Stimulated activated CD8-positive, alpha-beta memory T cell treated with anti-CD3 and anti-CD28 coated beads, Interleukin-15, amount 100 ng/mL, for 4 hours (primary cell): ENCODE results near the gene ANKS4B.
"Not testable (repeated sequence)": the region's sequence is repeated elsewhere in the genome, so short reads cannot be mapped to it uniquely, and the experiment has no call there.

ENCODE experiments used
- DNase-seq, 2 donors: peaks; one replicate each; pipeline ENCODE4 v3.0.0-alpha.2; 2020; ENCODE audit warnings: low read depth in 2 of 2

The ANKS4B gene, protein sequence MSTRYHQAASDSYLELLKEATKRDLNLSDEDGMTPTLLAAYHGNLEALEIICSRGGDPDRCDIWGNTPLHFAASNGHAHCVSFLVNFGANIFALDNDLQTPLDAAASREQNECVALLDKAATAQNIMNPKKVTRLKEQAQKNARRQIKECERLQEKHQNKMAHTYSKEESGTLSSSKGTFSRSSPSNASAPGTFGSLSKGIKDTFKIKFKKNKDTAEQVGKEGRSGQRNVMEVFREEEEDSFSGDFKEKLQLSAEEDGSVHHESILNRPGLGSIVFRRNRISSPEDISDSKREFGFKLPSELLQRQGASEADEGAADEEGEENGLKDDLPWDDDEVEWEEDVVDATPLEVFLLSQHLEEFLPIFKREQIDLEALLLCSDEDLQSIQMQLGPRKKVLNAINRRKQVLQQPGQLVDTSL

DNA sequence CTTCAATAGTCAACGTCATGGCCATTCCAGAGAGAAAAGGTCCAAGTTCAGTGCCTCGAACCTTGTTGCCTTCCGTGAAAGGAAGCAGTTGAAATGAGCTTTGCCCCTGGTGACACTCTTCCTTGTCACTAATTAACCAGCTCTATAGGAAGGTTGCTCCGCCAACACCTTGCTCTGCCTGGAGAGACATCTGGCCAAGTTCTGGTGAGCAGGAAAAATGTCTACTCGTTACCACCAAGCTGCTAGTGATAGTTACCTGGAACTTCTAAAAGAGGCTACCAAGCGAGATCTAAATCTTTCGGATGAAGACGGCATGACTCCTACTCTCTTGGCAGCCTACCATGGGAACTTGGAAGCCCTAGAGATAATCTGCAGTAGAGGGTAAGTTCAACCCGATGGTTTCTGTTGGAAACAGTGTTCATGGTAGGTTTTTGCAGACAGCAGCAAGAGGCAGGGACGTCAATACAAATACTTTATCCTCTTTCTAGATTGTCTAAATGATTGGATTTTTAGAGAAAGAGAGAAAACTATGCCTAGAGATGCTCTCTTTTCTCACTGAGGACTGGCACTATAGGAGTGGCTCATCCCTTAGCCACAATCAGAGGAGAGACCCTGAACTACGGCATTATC lies at the start of gene ANKS4B:
Gene ANKS4B (plus strand): TSS at position 179 of the 630 bp plus-strand sequence. CDS start 39 bp downstream, at position 218.
- no peak for DNase-seq

DNA sequence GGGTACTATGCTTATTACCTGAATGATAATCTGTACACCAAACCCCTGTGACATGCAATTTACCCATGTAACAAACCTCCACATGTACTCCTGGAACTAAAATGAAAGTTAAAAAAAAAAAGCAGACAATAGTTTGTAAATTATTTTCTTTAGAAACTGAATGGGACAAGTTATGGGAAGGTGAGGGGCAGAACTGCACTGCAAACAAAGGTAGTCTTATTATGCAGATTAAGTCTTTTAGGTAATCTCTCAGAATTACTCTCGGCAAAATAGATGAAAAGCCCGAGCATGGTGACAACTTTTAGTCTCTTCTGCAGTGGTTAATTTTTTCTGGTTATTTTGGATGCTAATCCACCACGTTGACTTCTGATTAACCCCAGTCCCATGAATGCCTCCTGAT lies 49.5 kb upstream of the ANKS4B start:
- no peak for DNase-seq

DNA sequence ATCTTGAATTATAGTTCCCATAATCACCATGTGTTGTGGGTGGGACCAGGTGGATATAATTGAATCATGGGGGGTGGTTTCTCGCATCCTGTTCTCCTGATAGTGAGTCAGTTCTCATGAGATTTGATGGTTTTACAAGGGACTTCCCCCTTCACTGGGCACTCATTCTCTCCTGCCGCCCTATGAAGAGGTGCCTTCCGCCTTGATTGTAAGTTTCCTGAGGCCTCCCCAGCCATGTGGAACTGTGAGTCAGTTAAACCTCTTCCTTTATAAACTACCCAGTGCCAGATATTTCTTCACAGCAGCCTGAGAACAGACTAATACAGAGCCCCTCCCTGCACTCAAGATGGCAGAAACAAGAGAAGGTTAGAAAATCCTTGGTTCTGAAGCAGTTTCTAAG lies 48.7 kb upstream of the ANKS4B start:
- no peak for DNase-seq

DNA sequence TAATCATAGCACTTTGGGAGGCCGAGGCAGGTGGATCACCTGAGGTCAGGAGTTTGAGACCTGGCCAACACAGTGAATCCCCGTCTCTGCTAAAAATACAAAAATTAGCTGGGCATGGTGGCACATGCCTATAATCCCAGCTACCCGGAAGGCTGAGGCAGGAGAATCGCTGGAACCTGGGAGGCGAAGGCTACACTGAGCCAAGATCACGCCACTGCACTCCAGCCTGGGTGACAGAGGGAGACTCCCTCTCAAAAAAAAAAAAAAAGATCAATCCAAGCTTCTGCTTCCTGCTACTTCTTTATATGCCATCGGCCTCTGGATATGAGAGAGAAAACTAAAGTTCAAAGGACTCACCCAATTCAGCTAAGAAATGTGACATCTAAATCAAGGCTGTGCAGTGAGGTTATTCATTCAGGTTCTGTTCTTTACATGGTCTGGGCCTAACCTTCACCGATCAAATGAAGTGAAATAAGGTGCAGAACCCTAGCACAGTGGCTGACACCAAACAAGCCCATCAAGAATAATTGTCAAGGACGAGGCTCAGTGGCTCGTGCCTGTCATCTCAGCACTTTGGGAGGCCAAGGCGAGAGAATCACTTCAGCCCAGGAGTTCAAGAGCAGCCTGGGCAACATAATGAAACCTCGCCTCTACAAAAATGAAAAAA lies 47.7 kb upstream of the ANKS4B start:
- DNase-seq: no peak

DNA sequence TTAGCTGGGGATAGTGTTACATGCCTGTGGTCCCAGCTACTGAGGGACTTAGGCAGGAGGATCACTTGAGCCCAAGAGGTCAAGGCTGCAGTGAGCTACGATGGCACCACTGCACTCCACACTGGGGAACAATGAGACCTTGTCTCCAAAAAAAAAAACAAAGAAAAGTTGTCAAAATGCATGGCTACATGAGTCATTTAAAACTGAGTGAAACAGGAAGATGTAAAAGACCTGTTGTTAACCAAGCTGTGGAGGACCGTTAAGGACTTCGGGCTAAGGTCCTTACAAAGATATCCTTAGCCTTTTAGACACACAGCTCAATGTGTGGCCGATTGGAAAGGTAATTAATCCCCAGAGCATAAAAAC lies 47.2 kb upstream of the ANKS4B start:
- no peak for DNase-seq

DNA sequence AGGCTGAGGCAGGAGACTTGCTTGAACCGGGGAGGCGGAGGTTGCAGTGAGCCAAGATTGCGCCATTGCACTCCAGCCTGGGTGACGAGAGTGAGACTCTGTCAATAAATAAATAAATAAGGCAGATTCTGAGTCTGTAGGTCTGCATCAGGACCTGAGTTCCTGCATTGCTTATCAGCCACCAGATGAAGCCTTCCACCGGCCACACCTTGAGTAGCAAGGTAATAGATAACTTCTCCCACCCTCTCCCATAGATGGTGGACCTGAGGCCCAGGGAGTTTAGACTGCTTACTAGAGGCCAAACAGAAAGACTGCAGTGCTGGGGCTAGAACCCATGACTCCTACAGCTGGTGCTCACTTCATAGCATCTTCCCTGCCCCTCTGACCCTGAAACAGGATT lies 44.2 kb upstream of the ANKS4B start:
- DNase-seq: no peak

DNA sequence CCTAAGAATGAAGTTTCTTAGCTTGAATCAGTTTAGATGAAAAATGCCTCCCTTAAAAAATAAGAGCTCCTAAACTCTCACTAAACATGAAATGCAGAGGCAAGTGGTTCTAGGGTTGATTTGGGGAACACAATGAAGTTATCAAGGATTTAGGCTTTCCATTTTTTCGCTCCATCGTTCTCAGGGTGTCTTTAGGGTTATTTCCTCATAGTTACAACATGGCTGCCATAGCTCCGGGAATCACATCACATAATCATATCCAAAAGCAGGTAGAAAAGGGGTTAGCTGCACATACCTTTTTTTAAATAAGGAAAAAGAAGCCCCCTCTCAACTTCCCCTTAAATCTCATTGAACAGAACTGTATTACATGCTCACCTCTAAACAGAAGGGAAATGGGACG lies 43.5 kb upstream of the ANKS4B start:
- no peak for DNase-seq

DNA sequence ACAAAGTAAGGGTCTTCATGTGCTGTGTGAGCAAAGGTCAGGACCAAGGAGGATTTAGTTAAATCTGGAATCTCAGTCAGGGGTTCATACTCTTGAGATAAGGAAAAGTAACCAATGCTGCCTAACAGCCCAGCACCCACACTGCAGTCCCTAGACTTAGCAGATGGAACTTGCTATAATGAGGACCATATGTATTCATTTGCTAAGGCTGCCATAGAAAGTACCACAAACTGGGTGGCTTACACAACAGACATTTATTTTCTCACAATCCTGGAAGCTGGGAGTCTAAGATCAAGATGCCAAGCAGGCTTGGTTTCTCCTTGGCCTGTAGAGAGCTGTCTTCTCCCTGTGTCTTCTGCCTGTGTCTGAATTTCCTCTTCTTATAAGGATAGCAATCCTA lies 42.9 kb upstream of the ANKS4B start:
- no peak for DNase-seq

DNA sequence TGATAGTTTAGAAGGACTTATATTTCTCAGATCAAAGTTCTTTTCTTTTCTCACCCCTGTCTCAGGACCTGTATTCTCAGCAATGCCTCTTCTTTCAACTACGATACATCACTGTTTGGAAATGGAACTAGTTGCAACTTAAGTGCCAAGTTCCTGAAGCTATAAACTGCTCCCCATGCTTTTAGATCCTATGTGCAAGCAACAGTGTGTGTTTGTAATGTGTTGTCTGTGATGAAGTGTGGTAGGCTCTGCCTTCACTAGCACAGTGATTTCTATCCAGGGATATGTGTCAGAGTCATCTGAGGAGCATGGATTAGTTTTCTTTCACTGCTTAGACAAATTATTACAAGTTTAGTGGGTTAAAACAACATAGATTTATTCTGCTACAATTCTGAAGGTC lies 40.5 kb upstream of the ANKS4B start:
- DNase-seq: no peak

DNA sequence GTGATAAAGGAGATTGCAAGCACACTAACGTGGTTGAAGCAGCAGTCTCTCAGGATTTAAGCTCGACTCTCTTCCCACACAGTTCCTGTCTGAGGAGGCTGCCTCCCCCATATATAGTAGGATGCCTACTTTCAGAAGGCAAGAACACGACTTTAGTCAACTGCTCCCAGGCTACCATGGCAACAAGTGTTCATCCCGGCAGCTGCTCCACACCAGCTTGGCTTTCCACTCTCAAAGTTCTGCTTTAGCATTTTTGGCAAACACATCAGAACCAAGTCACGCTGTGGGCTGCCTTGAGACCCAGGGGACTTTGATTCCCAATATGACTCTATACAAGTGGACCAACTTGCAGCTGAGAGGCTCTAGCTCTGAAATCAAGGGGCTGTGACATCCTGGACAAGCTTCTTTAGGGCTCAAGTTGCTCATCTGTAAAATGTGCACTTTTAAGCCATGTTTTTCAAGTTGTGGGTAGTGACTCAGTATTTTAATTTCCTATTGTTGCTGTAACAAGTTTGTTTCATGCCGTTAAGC lies 38.7 kb upstream of the ANKS4B start:
- no peak for DNase-seq

DNA sequence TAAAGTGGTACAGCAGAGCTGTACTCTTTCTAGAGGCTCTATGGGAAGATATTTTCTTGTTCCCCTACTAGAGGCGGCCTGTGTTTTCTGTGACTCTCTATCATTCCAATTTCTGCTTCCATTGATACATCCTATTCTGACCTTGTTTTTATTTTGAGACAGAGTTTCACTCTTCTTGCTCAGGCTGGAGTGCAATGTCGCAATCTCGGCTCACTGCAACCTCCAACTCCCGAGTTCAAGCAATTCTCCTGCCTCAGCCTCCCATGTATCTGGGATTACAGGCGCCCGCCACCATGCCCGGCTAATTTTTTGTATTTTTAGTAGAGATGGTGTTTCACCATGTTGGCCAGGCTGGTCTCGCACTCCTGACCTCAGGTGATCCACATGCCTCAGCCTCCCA lies 38.2 kb upstream of the ANKS4B start:
- not testable (repeated sequence) for DNase-seq

DNA sequence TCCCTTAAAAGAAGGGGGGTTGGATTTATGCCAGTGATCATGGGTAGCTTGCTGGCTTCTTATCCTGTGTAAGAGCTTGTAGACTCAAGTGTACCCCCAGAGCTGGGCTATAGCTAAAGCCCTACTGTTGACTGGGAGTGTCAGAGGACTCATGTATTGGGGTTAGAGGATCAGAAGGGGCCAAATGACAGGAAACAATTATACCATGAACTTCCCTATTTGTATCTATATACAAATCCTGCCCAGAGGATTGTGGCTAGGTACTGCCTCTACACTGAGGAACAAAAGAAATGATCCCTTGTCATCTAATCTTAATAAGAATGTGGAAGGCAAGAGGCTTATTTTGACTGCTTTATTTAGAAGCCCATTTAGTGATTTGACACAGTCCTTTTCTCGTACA lies 36.4 kb upstream of the ANKS4B start:
- DNase-seq: no peak

DNA sequence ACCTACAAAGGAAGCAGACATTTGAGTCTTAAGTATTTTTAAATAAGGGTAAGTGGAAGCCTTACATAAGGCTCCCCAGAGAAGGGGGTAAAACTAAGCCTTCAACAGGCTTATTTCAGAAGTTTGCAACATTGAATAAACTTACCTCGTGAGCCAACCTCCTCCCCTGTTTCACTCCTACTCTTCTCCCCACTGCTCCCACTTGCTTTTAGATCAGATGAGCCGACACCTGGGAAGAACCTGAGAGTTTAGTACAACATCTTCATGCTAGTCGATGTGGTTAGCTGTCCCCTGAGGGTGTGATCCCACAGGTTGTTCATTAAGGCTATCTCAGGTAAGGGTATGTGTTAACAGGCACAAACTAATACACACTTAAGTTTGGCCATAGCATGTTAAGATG lies 35.9 kb upstream of the ANKS4B start:
- DNase-seq: no peak

DNA sequence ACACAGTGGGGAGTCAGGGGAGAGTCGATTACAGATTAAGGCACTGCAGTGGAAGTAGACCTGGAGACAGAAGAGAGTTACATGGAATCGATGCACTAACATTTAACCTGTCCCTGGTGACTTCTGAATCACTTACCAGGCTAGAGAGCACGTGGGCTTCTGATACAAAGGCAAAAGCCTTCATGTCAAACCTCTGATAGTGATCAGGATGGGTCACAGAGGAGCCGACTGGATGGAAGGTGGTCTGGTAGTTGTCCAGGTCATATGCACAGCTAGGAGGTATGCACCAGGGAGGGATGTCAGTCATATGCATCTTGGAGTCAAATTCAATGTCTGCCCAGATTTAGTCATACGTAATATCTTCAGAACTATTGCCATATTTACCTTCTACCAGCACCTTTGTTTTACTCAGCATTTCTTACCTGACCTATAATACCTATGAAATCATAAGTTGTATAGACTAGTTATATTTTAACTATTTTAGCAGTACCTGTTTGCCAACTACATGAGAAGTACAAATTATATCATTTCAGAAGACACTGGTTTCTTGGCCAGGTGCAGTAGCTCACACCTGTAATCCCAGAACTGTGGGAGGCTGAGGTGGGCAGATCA lies 33.8 kb upstream of the ANKS4B start:
- DNase-seq: no peak

DNA sequence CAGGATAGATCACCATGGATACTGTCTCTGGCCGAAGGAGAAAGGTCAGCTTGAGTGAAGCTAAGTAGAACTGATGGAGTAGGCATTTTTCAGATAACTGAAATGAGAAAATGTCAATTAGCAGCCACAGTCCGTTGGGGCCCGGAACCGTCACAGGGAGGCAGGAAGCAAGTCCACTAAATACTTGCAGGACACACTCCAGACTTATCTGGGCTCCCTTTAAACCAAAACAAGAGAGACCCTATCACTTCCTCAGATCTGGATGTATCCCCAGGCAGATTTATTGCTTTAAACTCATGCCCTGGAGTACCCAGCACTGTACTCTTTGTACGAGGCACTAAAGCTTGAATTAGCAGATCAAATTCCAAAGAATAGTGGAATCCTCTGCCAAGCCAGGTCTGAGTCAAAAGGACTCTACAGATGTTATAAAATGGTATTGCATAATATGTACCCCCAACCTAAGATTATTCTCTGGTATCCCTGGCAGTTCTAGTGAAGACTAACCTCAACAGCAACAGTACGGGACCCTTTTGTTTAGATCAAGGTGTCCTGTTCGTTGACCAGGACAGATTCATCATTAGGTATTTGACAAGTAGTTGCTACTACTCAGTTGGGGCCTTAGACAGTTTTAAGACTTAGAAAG lies 30.2 kb upstream of the ANKS4B start:
- no peak for DNase-seq

DNA sequence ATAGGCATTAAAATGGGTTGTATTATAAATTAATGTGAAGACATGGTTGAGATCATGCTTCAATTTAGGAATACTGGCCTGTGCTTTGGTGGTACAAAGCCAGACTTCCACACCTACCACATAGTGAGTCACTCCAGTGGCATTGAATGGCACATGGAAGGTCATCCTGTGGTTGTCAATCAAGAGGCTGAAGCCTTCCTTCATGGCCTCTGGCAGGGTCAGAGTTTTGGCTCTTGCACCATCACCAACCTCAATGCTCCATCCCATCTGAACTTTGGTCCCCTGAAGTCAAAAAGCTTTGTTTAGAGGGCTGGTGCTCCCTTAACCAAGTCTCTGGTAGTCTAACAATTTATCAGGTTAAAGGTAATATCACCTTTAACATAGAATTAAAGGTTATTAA lies 28.2 kb upstream of the ANKS4B start:
- no peak for DNase-seq

DNA sequence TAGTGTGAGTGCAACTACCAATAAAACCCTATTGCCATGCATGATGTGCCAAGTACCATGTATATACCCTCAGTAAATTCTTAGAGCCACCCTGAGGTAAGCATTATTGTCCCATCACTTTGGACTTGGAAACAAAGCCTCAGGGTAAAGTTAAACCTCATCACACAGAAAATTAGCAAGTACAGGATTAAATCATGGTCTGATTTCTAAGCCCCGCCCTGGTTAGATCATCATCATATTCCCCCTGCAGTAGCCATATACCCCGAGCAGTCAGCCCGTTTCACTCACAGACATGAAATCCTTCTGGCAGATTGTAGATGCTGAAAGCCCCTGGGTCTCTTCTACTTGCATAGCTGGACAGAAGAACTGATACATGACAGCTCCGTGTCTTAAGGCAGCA lies 26.9 kb upstream of the ANKS4B start:
- no peak for DNase-seq

DNA sequence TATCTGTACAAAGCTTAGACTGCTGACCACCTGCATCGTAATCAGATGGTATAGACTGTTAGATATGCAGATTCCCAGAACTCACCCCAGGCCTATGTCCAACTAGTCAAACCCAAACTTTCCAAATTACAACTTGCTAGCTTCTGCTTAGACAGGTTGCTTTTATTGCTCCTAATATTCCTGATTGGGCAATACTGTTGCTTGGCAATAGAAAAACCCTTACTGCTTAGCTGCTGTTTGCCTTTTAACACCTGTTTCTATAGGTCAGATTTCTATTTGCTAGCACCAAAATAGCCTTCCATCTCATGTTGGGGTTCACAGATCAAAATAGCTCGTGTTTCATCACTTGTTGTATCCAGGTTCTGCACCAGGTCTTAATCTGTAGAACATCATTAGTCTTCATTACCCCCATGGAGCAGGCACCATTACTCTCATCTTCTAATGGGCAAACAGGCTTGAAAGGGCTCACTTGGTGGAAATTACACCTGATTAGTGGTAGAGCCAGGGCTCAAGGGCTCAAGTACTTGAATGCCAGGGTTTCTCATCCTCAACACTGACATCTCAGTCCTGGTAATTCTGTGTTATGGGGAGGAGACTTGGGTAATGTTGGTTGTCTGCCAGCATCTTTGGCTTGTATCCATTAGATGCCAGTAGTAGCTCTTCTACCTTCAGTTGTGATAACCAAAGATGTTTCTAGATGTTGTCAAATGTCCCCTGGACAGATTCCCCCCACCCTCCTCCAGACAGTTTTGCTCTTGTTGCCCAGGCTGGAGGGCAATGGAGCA lies 24.9 kb upstream of the ANKS4B start:
- DNase-seq: no peak

DNA sequence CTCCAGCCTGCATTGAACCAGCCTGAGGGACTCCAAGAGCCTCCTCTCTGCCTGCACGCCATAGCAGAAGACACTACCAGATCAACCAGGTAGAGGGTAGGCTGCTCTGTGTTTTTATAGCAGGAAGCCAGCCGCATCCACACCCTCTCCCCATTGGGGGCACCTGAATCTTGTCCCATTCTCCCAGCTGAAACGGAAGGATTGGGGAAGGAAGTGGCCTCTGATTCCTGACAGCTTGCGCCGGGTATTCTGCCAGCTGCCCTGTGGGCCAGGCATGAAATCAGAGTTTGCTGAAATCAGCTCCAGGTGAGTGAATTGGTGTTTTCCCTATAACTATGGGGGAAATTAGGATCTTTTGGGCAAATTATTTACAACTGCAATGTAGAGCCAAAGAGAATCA lies 22.0 kb upstream of the ANKS4B start, which contains the start of gene ZP2:
Gene ZP2 (minus strand): TSS at position 89 of the 400 bp plus-strand sequence. CDS start 27 bp downstream, at position 62.
- DNase-seq: no peak

DNA sequence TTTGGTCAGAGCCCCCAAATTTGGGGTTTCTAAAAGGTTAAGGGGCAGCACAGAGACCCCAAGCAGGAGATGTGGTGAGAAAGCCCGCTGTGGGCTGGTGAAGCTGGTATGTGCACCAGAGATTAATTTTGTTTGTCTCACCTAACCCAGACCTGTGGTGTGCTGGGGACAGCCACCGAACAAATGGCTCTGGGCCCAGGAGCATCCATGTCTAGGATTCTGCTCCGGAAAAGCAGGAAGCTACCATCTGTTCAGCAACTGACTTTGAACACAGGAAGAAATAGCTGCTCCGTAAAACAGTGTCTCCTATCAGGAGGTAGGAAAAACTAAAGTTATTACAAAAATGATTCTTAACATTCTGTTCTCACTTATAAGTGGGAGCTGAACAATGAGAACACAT lies 19.4 kb upstream of the ANKS4B start:
- no peak for DNase-seq

DNA sequence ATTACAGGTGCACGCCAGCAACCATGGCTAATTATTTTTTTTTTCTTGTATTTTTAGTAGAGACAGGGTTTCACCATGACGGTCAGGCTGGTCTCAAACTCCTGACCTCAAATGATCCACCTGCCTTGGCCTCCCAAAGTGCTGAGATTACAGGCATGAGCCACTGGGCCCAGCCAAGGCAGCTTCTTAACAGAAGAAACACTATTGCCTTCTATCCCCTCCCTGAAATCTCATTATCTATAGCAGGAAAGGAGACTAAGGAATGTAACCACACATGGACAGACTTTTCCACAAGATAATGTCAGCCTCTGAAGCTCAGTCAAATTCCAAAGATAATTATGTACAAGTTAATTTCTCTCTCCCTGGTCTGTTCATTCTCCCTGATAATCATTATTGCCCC lies 16.4 kb upstream of the ANKS4B start:
- no peak for DNase-seq
